Coronary artery (tissue), 2 donors: ENCODE results near the gene RBM19.

Source experiments
- DNase-seq: peaks from one replicate; pipeline ENCODE4 v3.0.0-alpha.2; 2017; ENCODE audit warnings: low spot score
- H3K27ac ChIP-seq, 2 donors: fragments of 200-600 bp; sonication (generic); one replicate each; pipeline ENCODE4 v1.5.1; 2016 to 2019
- H3K4me3 ChIP-seq: fragments of 200-600 bp; sonication (generic); 2 replicates; pipeline ENCODE4 v1.5.1; 2016; ENCODE audit warnings: mild to moderate bottlenecking, moderate library complexity
- TF ChIP-seq, protein P1 (sequence below): fragments of 200-600 bp; sonication (generic); IDR thresholded peaks from one replicate; pipeline ENCODE4 v1.5.1; 2019; ENCODE audit warnings: antibody characterized with exemption

Gene RBM19

DNA sequence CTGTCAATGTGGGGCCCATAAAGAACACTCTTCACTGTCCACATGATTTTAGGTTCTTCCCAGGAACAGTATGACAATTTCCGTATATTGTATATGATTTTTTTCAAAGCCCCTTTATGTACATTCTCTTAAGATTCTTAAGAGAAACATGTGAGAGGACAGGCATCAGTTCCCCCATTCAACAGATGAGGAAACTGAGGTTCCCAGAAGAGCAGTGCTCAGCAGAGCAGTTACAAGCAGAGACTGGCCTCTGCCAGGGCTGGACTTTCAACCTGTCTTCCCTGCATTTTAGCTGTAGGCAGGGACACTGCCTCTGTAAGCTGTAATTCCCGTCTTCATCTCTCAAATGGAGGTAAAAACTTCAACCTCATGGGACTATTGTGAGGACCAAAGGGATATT lies 77.7 kb downstream of the RBM19 start:
- Histone ChIP-seq H3K4me3 (no peak overlapping the region), H3K27ac (no peak overlapping the region)
- TF ChIP-seq, protein P1, sequence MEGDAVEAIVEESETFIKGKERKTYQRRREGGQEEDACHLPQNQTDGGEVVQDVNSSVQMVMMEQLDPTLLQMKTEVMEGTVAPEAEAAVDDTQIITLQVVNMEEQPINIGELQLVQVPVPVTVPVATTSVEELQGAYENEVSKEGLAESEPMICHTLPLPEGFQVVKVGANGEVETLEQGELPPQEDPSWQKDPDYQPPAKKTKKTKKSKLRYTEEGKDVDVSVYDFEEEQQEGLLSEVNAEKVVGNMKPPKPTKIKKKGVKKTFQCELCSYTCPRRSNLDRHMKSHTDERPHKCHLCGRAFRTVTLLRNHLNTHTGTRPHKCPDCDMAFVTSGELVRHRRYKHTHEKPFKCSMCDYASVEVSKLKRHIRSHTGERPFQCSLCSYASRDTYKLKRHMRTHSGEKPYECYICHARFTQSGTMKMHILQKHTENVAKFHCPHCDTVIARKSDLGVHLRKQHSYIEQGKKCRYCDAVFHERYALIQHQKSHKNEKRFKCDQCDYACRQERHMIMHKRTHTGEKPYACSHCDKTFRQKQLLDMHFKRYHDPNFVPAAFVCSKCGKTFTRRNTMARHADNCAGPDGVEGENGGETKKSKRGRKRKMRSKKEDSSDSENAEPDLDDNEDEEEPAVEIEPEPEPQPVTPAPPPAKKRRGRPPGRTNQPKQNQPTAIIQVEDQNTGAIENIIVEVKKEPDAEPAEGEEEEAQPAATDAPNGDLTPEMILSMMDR: no peak
- DNase-seq: no peak

DNA sequence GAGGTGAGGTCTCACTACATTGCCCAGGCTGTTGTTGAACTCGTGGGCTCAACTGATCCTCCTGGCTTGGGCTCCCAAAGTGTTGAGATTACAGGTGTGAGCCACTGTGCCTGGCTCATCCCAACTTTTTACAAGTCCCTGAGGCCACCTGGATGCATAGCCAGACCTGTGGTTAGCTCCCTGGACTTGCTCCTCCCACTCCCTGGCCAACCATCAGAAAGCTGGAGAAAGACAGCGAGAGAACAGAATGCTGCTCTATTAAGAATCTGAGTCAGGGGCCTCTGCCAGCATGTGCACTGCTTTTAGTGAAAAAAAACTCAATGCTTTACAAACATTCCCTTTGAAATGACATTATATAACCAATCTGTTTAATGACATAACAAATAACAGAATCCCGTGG lies 78.2 kb downstream of the RBM19 start:
- no peak for DNase-seq
- no peak overlapping the region for H3K4me3 ChIP-seq
- H3K27ac ChIP-seq: no peak overlapping the region
- TF ChIP-seq, protein P1: no peak

DNA sequence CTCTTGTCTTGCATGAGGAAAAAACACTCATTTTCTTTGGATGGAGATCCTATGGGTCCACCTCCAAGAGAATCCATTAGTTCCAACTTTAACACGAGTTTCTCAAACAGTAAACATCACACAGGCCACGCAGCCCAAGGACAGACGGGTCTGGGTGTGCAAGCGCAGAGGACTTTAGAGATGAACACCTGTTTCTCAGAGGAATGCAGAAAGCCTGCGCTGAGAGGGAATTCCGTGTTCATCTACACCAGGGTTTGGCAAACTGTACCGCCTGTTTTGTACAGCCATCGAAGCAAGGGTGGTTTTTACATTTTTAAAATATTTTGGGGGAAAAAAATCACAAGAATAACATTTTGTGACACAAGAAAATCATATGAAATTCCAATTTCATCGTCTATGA lies 79.4 kb downstream of the RBM19 start:
- Histone ChIP-seq H3K27ac (no peak overlapping the region), H3K4me3 (no peak overlapping the region)
- TF ChIP-seq, protein P1: no peak
- DNase-seq: no peak

DNA sequence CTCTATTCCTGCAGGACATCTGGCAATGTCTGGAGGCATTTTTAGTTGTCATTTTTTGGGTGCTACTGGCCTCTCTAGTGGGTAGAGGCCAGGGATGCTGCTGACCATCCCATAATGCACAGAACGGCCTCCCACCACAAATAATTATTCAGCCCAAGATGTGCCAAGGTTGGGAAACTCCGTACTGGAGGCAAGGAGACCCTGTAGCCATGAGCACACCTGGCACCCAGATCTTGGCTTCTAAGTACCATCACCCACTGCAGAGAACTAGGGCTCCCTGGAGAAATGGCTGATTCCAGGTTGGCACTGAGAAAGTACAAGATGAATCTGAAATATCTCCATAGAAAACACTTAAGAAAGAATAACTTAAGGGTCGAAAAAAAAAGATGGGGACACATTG lies 81.7 kb downstream of the RBM19 start:
- TF ChIP-seq, protein P1: no peak
- no peak overlapping the region for H3K4me3 ChIP-seq
- no peak overlapping the region for H3K27ac ChIP-seq
- no peak for DNase-seq

DNA sequence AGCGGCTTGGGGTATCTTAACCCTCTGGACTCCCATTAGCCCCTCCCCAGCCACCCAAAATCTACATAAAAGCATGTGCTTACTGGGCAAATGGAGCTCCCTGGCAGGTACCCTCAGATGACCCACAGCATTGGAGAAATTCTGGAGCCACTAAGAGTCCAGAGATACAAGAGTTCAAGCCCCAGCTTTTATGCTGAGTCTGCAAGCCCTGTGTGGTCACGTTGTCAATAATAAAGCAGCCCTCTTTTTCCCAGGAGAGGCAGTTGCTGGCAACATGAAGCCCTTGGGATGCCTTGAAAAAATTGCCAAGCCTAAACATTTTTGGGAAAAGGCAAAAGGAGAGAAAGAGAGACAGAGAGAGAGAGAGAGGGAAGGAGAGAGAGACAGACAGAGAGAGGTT lies 83.4 kb downstream of the RBM19 start:
- TF ChIP-seq, protein P1: no peak
- H3K27ac ChIP-seq: no peak overlapping the region
- no peak for DNase-seq
- no peak overlapping the region for H3K4me3 ChIP-seq

DNA sequence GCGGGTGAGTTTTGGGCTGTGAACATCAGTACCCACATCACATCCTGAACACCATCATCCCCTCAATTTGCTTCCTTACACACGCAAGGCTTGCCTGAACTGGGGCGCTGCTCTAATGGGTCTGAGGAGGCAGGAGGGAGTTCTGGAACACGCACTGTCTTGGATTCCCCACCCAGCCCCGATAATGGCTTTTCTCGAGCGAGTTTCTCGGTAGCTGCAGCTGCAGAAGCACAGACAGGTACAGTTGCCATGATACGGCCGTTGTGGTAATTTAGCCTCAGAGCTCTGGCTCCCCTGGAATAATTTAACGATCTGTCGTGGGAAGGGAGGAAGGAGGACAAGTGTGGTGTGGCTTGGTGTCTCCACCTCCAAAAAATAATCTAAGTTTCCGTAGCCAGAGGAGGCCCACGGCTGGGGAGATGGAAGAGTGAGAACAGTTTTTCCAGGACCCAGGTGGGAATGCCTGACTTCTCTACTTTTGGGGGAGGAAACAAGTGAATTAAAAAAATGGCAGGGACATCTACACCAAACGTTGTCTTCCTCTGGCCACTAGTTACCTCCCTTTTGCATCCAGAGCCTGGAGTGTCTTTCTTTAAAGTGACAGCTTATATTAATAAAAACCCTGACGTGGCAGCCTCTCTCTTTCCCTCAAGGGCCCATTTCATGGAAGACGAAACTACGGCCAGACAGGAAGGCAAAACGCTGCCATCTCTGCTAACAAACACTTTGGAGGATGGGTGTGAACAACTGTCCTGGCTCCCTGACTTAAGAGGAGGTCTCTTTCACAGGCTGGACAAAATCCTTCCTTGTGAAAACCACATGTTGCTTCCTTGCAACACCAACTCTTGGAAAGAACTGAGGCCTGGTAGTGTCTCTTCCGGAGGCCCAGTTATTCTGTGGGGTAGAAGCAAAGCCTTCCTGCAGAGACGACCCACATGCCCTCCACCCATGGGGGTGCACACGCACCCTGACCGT lies 84.8 kb downstream of the RBM19 start:
- no peak overlapping the region for H3K27ac ChIP-seq
- DNase-seq: no peak
- no peak overlapping the region for H3K4me3 ChIP-seq
- TF ChIP-seq, protein P1: no peak

DNA sequence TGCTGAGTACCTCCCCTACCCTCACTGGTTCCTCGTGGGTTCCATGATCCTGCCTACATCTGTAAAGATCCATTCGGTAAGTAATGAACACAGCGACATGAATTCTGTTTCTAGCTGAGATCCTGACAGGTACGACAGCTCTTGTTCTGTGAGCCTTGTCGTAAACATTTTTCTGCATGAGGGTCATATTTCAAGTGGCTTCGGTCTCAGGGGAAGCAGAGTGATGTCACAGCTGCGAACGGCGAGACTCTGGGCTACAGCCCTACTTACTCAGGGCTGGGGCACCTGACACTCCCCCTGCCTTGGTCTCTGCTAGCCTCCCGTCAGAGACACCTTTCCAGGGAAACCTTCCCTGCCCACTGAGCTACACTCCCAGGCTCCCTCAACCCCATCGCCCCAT lies 85.8 kb downstream of the RBM19 start:
- Histone ChIP-seq H3K4me3 (no peak overlapping the region), H3K27ac (no peak overlapping the region)
- TF ChIP-seq, protein P1: no peak
- no peak for DNase-seq
